Kidney glomerular epithelial cell (primary cell): Measurements from ENCODE around the gene DSCAM.
"Not testable (repeated sequence)": the region's sequence is repeated elsewhere in the genome, so short reads cannot be mapped to it uniquely, and the experiment has no call there.

Source experiments
- DNase-seq: peaks from one replicate; lab custom pipeline; 2025; lab: John Stamatoyannopoulos, UW

The DSCAM gene

DNA sequence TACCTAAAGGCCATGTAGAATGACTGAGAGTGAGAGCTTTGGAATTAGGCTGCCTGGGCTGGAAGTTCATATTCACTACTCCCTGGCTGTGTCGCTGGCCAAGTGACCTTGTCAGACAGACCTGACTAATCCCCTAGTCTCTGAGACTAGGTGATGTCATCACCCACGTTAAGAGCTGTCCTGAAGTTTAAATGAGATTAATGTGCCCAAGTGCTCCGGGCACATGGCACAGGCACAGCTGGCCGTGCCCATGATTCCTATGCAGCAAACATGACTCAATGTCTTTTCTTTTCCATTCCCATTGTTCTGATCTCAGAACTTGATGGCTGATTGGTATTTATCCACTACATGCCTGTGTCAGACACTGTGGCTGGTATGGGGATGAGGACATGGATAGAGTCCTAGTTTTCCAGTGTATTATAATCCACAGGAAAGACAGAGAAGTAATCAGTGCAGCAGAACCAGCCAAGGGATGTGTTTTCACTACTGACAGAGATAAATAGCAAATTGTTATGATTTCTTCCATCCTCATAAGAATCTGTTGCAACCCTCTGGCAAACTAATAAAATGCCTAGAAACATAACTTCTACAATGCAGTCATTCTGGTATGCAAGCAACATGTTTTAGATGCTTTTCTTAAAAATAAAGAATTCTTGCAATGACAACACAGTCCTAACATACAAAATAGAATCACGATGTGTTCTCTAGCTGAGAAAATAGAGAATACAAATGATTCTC, 798.8 kb downstream of the DSCAM start:
- DNase-seq = no peak

DNA sequence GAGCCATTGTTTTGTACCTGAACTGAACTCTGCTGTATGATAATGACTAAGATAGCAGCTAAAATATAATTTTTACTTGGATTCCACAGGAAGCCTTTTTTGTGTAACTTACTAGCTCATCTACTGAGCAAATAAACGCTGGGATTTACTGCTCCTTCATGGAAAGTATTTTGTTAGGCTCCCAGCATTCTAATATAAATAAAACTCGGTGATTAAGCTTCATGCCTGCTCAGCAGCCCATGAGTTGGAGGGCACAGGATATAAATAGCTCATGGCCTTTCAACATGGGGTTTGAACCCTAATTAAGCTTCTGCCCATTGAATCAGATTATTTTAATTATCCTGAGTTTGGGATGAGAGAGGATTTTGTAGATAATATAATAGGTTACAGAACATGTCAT, 799.7 kb downstream of the DSCAM start:
- DNase-seq = no peak

DNA sequence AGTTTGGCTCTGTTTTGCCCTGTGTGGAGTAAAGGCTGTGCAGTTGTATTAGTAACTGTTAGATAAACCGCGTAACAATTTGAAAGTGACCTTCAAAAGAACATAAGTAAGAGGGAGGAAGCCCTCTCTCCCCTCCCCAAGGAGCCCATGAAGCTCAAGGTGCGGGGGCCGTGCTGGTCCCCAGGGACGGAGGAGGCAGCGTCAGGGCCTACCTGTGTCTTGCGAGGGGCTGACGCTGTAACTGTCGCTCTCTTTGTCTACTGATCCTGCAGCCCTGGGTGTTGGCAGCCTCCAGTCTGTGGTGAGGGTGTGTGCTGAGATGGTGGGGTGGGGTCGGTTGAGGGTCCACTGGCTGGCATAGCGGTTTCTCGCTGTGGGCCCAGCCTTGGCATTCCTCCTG, 803.1 kb downstream of the DSCAM start:
- no peak for DNase-seq

DNA sequence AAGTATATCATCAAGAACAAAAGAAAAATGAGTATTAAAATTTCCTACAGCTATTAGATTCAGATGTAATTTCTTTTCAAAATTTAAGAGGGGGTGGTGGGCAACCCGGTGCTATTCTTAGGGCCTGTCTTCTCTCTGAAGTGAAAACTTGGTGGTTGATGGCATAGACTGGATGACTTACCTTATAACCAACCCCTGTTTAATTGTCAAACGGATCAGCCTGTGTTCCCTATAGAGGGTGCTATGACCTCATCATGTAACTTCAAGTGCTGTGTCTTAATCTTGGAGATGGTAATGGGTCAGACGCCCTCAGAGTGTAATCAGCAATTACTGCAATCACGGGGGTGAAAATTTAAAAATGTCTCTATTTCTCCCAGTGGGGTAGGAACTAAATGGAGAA, 803.5 kb downstream of the DSCAM start:
- DNase-seq = no peak

DNA sequence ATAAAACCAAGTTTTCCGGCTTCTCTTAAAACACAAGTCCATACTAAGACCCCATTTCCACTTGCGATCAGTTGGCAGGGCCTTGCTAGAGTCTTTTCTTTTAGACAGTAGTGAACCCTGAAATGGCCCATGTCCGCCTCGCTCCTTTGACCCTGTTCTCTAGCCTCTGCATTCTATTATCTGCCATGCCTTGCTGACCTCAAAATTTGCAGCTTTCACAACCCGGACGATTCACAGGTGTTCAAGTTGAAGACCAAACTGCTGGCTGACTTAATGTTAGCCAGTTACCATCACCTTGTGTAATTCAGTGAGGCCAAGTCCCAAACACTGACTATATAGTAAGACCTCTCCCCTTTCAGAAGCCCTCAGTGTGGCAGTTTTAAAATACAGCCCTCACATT, 805.5 kb downstream of the DSCAM start:
- DNase-seq = no peak

DNA sequence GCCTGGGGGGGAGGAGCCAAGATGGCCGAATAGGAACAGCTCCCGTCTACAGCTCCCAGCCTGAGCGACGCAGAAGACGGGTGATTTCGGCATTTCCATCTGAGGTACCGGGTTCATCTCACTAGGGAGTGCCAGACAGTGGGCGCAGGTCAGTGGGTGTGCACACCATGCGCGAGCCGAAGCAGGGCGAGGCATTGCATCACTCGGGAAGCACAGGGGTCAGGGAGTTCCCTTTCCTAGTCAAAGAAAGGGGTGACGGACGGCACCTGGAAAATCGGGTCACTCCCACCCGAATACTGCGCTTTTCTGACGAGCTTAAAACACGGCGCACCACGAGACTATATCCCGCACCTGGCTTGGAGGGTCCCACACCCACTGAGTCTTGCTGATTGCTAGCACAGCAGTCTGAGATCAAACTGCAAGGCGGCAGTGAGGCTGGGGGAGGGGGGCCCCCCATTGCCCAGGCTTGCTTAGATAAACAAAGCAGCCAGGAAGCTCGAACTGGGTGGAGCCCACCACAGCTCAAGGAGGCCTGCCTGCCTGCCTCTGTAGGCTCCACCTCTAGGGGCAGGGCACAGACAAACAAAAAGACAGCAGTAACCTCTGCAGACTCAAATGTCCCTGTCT, 813.7 kb downstream of the DSCAM start:
- not testable (repeated sequence) for DNase-seq

DNA sequence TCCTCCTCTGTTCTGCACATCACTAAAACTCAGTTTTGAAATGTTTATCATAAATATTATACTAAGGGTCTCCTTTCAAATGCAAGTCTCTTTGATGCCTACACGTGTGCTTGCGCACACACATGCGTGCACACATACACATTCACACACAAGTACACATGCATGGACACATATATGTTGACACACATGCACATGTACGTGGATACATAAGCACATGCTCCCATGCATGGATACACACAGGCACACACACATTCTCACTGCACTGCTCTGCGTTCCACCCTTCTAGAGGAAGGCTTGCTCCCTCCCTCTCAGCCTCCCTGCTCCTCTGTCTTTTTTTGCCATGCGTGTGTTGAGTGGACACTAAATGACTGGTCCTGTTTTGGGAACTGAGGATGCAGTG, 817.1 kb downstream of the DSCAM start:
- no peak for DNase-seq

DNA sequence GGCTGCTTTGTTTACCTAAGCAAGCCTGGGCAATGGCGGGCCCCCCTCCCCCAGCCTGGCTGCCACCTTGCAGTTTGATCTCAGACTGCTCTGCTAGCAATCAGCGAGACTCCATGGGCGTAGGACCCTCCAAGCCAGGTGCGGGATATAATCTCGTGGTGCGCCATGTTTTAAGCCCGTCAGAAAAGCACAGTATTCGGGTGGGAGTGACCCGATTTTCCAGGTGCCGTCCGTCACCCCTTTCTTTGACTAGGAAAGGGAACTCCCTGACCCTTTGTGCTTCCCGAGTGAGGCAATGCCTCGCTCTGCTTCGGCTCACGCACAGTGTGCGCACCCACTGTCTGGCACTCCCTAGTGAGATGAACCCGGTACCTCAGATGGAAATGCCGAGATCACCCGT, 818.6 kb downstream of the DSCAM start:
- not testable (repeated sequence) for DNase-seq

DNA sequence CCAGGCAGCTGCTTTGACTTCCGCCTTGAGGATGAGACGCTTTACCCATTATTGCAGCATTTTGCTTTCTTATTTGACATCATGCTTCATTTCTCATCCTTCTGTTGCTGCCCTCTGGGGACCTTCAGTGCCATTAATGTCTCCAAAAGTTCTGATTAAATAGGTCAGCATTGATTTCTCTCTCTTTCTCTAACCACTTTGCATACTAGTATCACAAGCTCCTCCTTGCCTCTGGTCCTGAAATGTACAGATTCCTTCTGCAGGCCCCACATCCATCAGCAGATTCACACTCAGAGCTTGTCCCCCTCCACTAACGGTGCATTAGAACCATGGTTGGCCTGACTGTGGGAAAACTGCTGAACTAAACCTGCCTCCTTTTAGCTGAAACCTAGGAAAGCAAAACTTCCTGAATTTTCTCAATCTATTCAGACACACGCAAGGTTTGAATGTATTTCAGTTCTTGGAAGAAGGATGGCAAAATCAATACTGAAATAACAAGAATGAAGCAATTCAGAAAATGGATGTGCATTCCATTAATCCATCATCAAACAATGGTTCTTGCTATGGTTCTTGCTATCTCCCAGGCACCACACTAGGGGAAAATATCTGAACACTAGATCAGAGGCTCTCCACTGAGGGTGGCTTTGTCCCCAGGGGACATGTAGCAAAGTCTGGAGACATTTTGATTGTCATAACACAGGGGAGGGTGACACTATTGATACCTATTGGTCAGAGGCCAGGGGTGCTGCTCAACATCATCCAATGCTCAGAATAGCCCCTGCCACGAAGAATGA, 825.2 kb downstream of the DSCAM start:
- no peak for DNase-seq

DNA sequence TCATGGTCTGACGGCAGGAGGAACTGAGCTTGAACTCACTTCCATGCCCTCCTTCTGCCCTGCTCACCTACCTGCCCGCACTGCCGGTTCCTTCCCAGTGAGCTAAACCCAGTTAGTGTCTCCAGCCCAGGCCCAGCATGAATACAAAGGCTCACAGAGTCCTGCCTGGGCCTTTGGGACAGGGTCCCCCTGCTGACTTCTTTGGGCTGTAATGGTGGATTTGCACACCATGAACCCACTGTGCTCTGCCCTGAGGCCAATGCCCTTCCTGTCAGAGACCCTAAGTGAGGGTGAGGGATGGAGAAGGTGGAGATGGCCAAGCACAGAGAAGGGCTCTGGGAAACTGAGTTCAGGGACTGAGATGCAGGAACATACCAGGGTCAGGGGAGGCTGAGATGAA, 826.3 kb downstream of the DSCAM start:
- DNase-seq = no peak

DNA sequence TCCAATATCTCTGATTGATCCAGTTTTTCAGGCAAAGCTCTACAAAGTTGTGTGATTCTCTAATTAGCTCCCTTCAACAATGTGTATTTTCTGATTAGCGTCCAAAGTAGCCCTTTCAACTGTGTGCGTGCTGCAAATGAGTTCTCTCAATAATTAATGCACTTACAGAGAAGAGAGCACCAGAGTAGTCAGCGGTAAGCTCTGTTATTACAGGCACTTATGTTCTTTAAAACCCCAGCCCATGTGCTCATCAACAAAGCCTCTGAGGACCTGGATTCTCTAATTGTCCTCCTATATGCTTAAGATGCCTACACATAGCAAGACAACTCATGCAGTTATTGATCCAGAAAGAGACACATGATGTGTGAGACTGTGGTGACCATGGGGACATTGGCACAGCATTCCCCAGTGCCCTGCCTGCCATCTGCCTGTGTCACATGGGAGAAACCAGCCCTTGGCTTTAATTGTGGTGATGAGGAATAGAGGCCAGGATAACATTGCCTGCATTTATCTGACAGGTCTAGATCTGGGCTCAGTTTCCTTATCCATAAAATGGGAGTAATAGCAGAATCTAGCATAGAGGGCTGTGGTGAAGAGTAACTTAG, 828.0 kb downstream of the DSCAM start:
- no peak for DNase-seq

DNA sequence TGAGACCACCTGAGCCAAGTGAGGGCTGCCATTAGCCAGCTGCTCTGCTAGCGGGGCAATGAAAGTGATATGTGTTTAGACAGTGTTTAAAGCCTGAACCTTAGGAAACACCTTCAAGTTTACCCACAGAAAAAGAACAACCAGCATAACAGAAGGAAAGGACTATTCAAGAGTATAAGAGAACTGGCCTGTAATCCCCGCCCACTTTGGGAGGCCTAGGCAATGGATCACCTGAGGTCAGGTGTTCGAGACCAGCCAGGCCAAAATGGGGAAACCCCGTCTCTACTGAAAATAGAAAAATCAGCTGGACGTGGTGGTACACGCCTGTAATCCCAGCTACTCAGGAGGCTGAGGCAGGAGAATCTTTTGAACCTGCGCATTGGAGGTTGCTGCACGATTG, 830.3 kb downstream of the DSCAM start:
- no peak for DNase-seq

DNA sequence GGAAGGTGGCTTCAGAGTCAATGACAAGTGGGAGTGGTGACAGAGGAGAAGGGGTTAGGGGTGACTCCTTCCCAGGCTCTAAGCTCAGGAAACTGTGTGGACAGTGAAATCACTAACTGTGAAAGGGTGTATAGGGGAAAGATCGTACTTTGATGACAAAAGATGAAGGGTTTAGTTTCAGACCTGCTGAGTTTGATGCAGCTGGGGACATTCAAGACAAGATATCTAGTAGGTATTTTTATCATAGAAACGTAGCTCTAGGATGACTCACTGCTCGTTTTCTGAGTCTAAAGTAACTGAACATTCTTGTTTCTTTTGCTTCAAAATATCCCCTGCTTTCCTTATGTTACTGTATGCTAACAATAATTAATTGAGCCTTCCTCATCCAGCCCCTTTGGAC, 830.7 kb downstream of the DSCAM start:
- no peak for DNase-seq

DNA sequence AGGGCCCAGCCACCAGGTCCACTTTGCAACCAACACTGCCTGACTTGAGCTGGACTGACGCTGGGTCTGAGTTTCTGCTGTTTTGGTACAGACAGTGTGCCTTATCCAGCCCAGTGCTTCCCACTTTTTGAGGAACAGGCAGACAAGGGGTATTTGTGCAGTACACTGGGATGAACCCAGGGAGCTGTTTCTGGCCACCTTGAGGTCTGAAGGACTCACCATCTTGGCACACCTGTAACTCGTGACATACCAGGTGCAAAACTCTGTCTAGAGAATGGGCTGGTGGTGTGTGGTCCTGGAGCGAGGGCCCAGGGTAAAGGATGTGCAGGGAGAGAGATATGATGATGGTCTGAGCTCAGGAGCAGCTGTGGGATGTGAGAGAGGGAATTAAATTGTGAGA, 831.1 kb downstream of the DSCAM start:
- DNase-seq = no peak

DNA sequence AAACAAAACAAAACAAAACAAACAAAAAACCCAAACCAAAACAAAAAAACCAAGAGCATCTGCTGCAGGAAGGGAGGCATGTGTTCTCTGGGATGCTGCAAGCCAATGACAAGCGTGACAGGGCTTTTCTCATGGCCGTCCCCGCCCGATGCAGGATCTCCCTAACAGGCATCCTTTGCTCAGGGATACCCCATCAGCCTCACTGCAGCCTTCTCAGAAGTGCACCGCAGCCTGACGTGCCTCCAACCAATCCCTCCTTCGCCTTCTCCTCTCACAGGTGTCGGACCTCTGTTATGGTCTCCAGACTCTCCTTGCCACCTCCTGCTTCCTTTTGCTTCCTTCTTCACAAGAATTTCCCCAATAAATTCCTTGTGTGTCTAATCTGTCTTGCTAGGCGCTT, 832.6 kb downstream of the DSCAM start:
- no peak for DNase-seq

DNA sequence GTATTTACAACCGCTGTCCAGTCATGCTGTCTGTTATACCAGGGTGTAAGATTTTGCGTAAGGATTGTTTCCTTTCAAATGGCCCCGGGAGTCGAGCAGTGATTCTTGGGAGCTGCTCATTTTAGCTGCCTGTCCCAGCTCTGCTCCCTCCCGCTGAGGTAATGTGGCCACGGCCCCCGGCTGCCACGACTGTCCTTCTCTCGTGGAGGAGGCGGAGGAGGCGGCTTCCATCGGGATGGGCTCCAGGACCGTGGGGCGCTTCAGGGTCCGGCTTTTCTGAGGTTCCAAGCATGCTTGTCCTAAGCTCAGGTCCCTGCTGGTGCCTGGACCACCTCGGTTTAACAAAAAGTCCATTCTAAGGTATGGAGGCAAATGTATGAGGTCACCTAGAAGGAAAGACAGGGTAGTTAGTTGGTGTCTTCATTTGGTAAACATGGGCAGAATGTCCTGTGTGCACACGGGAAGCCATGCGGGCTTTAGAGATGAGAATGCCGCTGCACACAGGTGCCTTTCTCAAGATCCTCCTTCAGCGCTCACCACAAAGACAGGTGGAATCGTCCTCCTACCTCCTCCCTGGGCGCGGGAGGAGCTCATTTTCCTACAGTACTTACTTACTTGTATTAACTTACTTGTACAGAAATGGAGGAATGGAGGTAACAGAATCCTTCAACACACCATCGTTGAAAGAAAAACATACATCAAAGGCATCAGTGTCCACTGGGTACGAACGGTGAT, 833.8 kb downstream of the DSCAM start:
- DNase-seq = no peak

DNA sequence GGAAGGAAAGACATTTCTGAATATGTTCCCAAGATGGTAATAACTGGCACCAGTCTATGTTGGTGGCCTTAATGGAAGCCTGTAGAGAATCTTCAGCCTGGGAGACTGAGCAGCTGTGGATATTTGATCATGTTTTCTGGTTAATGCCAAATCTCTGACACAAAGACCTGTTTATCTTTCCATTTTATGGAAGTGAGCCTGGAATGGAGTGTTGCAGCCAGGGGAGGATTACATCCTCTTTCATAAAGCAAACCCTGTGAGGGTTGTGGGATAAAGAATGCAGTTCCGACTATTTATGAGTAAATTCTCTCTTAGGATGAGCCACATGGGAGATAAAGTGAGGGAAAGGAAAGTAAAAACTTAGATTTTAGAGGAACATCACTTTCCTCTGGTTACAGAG, 835.6 kb downstream of the DSCAM start:
- DNase-seq = no peak

DNA sequence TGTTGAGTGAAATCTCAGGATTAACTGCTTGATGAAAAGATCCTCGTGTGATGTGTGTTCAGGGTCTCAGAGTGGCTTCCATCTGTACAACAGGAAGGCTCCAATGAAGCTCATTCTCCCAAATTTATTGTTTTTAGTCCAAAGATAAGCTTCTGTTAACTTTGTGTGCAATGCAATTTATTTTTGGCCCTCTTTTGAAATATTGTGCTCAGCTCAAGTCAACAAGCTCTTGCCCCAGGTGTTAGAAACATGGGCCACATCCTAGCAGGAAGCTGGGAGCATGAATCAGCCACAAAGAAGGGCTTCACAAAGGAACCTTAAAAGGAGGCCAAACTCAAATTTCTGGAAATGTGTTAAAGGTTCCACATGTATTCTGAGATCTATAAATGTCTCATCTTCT, 844.0 kb downstream of the DSCAM start:
- no peak for DNase-seq

DNA sequence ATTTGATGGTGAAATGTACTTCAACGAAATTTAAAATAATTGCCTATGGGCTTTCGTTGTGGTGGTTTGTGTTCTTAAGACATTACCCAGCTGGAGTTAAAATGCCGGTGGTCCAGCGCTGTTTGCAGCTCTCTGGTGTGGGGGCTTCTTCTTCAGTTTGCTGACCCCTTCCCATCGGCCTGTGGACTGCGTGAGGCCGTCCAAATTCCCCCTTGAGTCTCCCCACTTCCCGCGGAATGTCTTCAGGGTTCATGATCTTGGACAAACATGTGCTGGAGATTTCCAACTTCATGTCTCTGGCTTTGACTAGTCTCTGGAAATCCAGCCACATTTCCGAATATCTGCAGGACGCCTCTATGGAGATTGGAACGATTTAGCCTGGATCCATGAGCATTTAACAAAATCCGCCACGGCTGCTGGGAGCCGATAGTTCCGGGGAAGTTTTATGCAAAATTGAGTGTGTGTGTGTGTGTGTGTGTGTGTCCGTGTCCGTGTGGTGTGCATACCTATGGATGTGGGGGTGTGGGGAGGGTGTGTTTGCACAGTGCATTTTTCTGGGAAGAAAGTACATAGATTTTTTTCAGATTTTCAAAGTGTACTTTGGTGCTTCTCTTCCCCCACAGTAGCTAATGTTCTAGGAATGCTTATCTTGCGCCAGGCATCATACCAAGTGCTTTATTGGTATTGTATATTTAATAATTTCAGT, 862.5 kb downstream of the DSCAM start:
- no peak for DNase-seq

DNA sequence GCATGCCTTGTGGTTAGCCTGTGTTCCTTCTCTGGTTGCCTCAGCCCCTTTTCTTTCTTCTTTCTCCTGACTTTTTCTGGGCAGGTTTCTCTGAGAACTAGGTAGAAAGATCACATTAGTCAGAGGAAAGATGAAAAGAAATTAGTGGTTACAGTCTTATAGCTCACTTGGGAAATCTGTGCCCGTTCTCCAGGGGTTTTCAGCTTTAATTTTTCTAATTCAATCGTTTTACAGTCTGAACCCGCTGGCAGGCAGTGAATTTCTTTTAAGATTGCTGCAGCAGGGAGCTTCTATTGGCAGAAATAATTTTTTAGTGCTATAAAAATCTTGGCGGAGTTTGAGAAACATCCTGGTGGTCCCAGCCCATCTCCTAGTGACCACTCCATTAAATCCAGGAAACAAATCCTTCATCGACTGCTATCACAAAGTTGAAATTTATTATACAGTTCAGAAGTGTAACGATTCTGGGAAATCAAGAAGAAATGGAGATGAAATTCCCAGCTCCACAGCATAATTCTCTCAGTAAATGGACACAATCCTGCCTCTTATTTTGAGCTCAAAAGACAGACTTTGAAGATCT, 866.6 kb downstream of the DSCAM start:
- no peak for DNase-seq

DNA sequence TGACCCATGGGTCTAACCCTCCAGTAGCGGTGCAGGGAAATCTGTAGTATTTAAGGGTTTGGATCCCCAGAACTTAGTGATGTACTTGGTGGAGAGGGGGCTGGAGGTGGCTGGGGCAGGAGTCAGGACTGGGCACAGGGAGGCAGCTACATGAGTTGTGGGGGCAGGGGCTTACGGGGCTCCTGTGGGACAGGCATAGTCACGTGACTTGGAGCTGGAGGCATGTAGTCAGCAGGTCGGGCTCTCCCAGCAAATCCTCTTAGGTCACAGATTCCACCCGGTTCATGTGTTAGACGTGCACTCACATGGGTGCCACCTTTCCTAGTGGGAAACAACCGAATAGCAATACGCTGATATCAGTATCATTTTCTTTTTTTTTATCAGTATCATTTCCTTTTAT, 867.6 kb downstream of the DSCAM start:
- DNase-seq = no peak
